Skeletal muscle satellite cell (primary cell): ENCODE measurements around the gene PARD3.
"Not testable (repeated sequence)": the region's sequence is repeated elsewhere in the genome, so short reads cannot be mapped to it uniquely, and the experiment has no call there.

ENCODE experiments used
- H3K27me3 ChIP-seq: 2 replicates; pipeline ENCODE4 v1.7.0; 2013; ENCODE audit warnings: low read length; ENCODE audit not compliant: control insufficient read depth, insufficient read depth
- H3K36me3 ChIP-seq: 2 replicates; pipeline ENCODE4 v1.7.0; 2013; ENCODE audit warnings: mild to moderate bottlenecking, control low read depth, low read length; ENCODE audit not compliant: insufficient read depth
- H3K4me1 ChIP-seq: 2 replicates; pipeline ENCODE4 v1.7.0; 2013; ENCODE audit warnings: low read length; ENCODE audit not compliant: control insufficient read depth, insufficient read depth
- H3K4me2 ChIP-seq: 2 replicates; pipeline ENCODE4 v1.7.0; 2013; ENCODE audit warnings: mild to moderate bottlenecking, low read length
- H3K4me3 ChIP-seq: 2 replicates; pipeline ENCODE4 v1.7.0; 2013; ENCODE audit warnings: low read length
- H3K9ac ChIP-seq: 2 replicates; pipeline ENCODE4 v1.7.0; 2013; ENCODE audit warnings: mild to moderate bottlenecking, low read depth, low read length, moderate library complexity
- H3K9me3 ChIP-seq: replicated peaks from 2 replicates; pipeline ENCODE4 v1.7.0; 2013; ENCODE audit warnings: mild to moderate bottlenecking, control low read depth, low read length

Gene PARD3

GRCh38 chr10:34280599-34281374 lies 534.3 kb downstream of the PARD3 start:
- Histone ChIP-seq H3K36me3 (no peaks in the 10 kb centered on the region), H3K4me1 (peaks cover 44% of the 10 kb centered on the region), H3K9me3 (no peaks in the 10 kb centered on the region), H3K9ac (peak overlapping the region; percentile 73), H3K4me3 (peak overlapping the region; percentile 8), H3K27me3 (no peaks in the 10 kb centered on the region), H3K4me2 (peak overlapping the region; percentile 56)

- Histone ChIP-seq H3K9ac (no peak overlapping the region), H3K4me1 (peaks cover 31% of the 10 kb centered on the region), H3K4me2 (no peak overlapping the region), H3K9me3 (no peaks in the 10 kb centered on the region), H3K36me3 (no peaks in the 10 kb centered on the region), H3K27me3 (no peaks in the 10 kb centered on the region), H3K4me3 (no peak overlapping the region)
Observed at GRCh38 chr10:34275626-34276130, 539.4 kb downstream of the PARD3 start.

- no peak overlapping the region for H3K9ac ChIP-seq
- H3K9me3 ChIP-seq: no peaks in the 10 kb centered on the region
- no peaks in the 10 kb centered on the region for H3K27me3 ChIP-seq
- no peak overlapping the region for H3K4me2 ChIP-seq
- peaks cover 27% of the 10 kb centered on the region for H3K4me1 ChIP-seq
- H3K4me3 ChIP-seq: no peak overlapping the region
- H3K36me3 ChIP-seq: no peaks in the 10 kb centered on the region
Observed at GRCh38 chr10:34274906-34275305, 540.2 kb downstream of the PARD3 start.

GRCh38 chr10:34273340-34273739 lies 541.8 kb downstream of the PARD3 start:
- Histone ChIP-seq H3K9ac (no peak overlapping the region), H3K4me1 (peaks cover 15% of the 10 kb centered on the region), H3K9me3 (no peaks in the 10 kb centered on the region), H3K4me2 (no peak overlapping the region), H3K27me3 (no peaks in the 10 kb centered on the region), H3K36me3 (no peaks in the 10 kb centered on the region), H3K4me3 (no peak overlapping the region)

- H3K36me3 ChIP-seq: no peaks in the 10 kb centered on the region
- H3K4me2 ChIP-seq: no peak overlapping the region
- peaks cover 15% of the 10 kb centered on the region for H3K4me1 ChIP-seq
- H3K27me3 ChIP-seq: no peaks in the 10 kb centered on the region
- H3K4me3 ChIP-seq: no peak overlapping the region
- H3K9ac ChIP-seq: no peak overlapping the region
- no peaks in the 10 kb centered on the region for H3K9me3 ChIP-seq
Observed at GRCh38 chr10:34272316-34272715, 542.8 kb downstream of the PARD3 start.

GRCh38 chr10:34268410-34268809 lies 546.7 kb downstream of the PARD3 start:
- H3K9ac ChIP-seq, H3K4me2 ChIP-seq, H3K4me3 ChIP-seq, H3K4me1 ChIP-seq, H3K27me3 ChIP-seq, H3K9me3 ChIP-seq, H3K36me3 ChIP-seq: not testable (repeated sequence)

- Histone ChIP-seq H3K4me3 (no peak overlapping the region), H3K27me3 (no peaks in the 10 kb centered on the region), H3K36me3 (no peaks in the 10 kb centered on the region), H3K9me3 (no peaks in the 10 kb centered on the region), H3K9ac (no peak overlapping the region), H3K4me1 (no peaks in the 10 kb centered on the region), H3K4me2 (no peak overlapping the region)
Observed at GRCh38 chr10:34262985-34263384, 552.1 kb downstream of the PARD3 start.

GRCh38 chr10:34260904-34261303 lies 554.2 kb downstream of the PARD3 start:
- H3K4me1 ChIP-seq: no peaks in the 10 kb centered on the region
- no peaks in the 10 kb centered on the region for H3K36me3 ChIP-seq
- H3K27me3 ChIP-seq: no peaks in the 10 kb centered on the region
- H3K9ac ChIP-seq: no peak overlapping the region
- H3K9me3 ChIP-seq: no peaks in the 10 kb centered on the region
- H3K4me2 ChIP-seq: no peak overlapping the region
- H3K4me3 ChIP-seq: no peak overlapping the region

GRCh38 chr10:34256216-34256615 lies 558.9 kb downstream of the PARD3 start:
- Histone ChIP-seq H3K27me3 (no peaks in the 10 kb centered on the region), H3K36me3 (no peaks in the 10 kb centered on the region), H3K4me2 (no peak overlapping the region), H3K4me1 (peaks cover 12% of the 10 kb centered on the region), H3K9ac (no peak overlapping the region), H3K4me3 (no peak overlapping the region), H3K9me3 (no peaks in the 10 kb centered on the region)

- Histone ChIP-seq H3K27me3 (no peaks in the 10 kb centered on the region), H3K4me3 (no peak overlapping the region), H3K4me2 (no peak overlapping the region), H3K9me3 (no peaks in the 10 kb centered on the region), H3K9ac (no peak overlapping the region), H3K4me1 (peaks cover 12% of the 10 kb centered on the region), H3K36me3 (no peaks in the 10 kb centered on the region)
Observed at GRCh38 chr10:34255035-34255434, 560.1 kb downstream of the PARD3 start.

GRCh38 chr10:34254596-34254995 lies 560.5 kb downstream of the PARD3 start:
- Histone ChIP-seq H3K36me3 (no peaks in the 10 kb centered on the region), H3K4me2 (no peak overlapping the region), H3K9ac (no peak overlapping the region), H3K27me3 (no peaks in the 10 kb centered on the region), H3K9me3 (no peaks in the 10 kb centered on the region), H3K4me1 (peaks cover 12% of the 10 kb centered on the region), H3K4me3 (no peak overlapping the region)

GRCh38 chr10:34252111-34252510 lies 563.0 kb downstream of the PARD3 start:
- H3K4me2 ChIP-seq: no peak overlapping the region
- no peaks in the 10 kb centered on the region for H3K9me3 ChIP-seq
- no peaks in the 10 kb centered on the region for H3K27me3 ChIP-seq
- H3K4me3 ChIP-seq: no peak overlapping the region
- H3K4me1 ChIP-seq: peaks cover 12% of the 10 kb centered on the region
- H3K9ac ChIP-seq: no peak overlapping the region
- no peaks in the 10 kb centered on the region for H3K36me3 ChIP-seq
